Measurements from ENCODE around the gene RTF1. TPM values are rescaled to one million over a fixed set of nuclear protein-coding genes. Genes with fewer than 3 reads are reported as not detected.
"Not testable (repeated sequence)": the region's sequence is repeated elsewhere in the genome, so short reads cannot be mapped to it uniquely, and the experiment has no call there.

The RTF1 gene
- total and polyA plus RNA-seq, 7 experiments from 2014 or later: 11.7 to 41.3 (median 36.2) TPM

- DNase-seq (peak in 1 of 9 donors; percentile 1), ATAC-seq (no peak)
- POLR2A ChIA-PET: interaction anchor here (0.5 to 1.2 kb wide), 5 partner anchors 10 to 523 kb away, joined by 3 to 10 read pairs (median 4); no protein-coding TSS in a partner anchor
- Histone ChIP-seq H3K4me1 (ENCODE audit: control insufficient read depth in 2 of 2, insufficient read depth in 2 of 2, low read length in 2 of 2) (peaks cover 6 to 16% of the 10 kb centered on the region in 2 donors), H3K9me3 (ENCODE audit: control insufficient read depth in 2 of 3, low read length in 3 of 3) (no peaks in the 10 kb centered on the region), H3K27ac (ENCODE audit: low read depth, low read length) (peak overlapping the region; percentile 81), H3K27me3 (ENCODE audit: control insufficient read depth in 2 of 2, insufficient read depth in 2 of 2, low read length in 2 of 2) (no peaks in the 10 kb centered on the region), H3K4me3 (ENCODE audit: low read length) (peak overlapping the region; percentile 98), H3K36me3 (ENCODE audit: control insufficient read depth in 2 of 3, insufficient read depth in 3 of 3, low read length in 3 of 3) (peaks cover 0 to 6% (median 0%) of the 10 kb centered on the region in 3 experiments)
- intact Hi-C loops (cut with micrococcal nuclease): loop anchor here (1.0 to 5.0 kb wide), 9 partner anchors 14 to 724 kb away; partner anchors contain the start of genes NUSAP1 (in 2 of the 2), OIP5 (in 2 of the 2), ITPKA (in 1 of the 2) and MGA (in 1 of the 2)
- no peaks in the 10 kb centered on the region for H3K27me3 Mint-ChIP-seq
- peaks cover 0 to 7% (median 0%) of the 10 kb centered on the region in 5 donors for H3K36me3 Mint-ChIP-seq
- H3K4me1 Mint-ChIP-seq: peaks cover 34 to 49% (median 43%) of the 10 kb centered on the region in 7 donors
- peak overlapping the region; percentile 86 to 96 (median 95) for H3K4me3 Mint-ChIP-seq
- CTCF ChIA-PET: no interaction called here
- peak overlapping the region; percentile 74 to 98 (median 93) for H3K27ac Mint-ChIP-seq
- peaks cover 0 to 2% (median 0%) of the 10 kb centered on the region in 11 donors for H3K9me3 Mint-ChIP-seq
Observed at GRCh38 chr15:41416128-41416741, 660 bp upstream of the RTF1 start.

- Histone ChIP-seq H3K36me3 (ENCODE audit: control insufficient read depth in 2 of 3, insufficient read depth in 3 of 3, low read length in 3 of 3) (peaks cover 0 to 6% (median 0%) of the 10 kb centered on the region in 3 experiments), H3K4me3 (ENCODE audit: low read length) (peak overlapping the region; percentile 98), H3K4me1 (ENCODE audit: control insufficient read depth in 2 of 2, insufficient read depth in 2 of 2, low read length in 2 of 2) (peaks cover 6 to 16% of the 10 kb centered on the region in 2 donors), H3K27ac (ENCODE audit: low read depth, low read length) (peak overlapping the region; percentile 81), H3K27me3 (ENCODE audit: control insufficient read depth in 2 of 2, insufficient read depth in 2 of 2, low read length in 2 of 2) (no peaks in the 10 kb centered on the region), H3K9me3 (ENCODE audit: control insufficient read depth in 2 of 3, low read length in 3 of 3) (no peaks in the 10 kb centered on the region)
- intact Hi-C loops (cut with micrococcal nuclease): loop anchor here (1.0 to 5.0 kb wide), 10 partner anchors 15 to 725 kb away; partner anchors contain the start of genes RPAP1 (in 2 of the 2), CHP1 (in 1 of the 2), ITPKA (in 1 of the 2) and MGA (in 1 of the 2)
- Mint-ChIP-seq H3K27ac (peak overlapping the region; percentile 65 to 97 (median 87)), H3K4me3 (peak overlapping the region; percentile 86 to 96 (median 94)), H3K9me3 (peaks cover 0 to 2% (median 0%) of the 10 kb centered on the region in 11 donors), H3K4me1 (peaks cover 34 to 59% (median 47%) of the 10 kb centered on the region in 7 donors), H3K27me3 (no peaks in the 10 kb centered on the region), H3K36me3 (peaks cover 0 to 7% (median 0%) of the 10 kb centered on the region in 5 donors)
- no peak for ATAC-seq
- ChIA-PET CTCF (no interaction called here), POLR2A (interaction anchor here (0.9 to 1.1 kb wide), 3 partner anchors 16 to 522 kb away, joined by 3 read pairs; partner anchors contain the start of gene NDUFAF1)
- peak in 2 of 9 donors; percentile 13 to 61 for DNase-seq
Observed at GRCh38 chr15:41417418-41418195, 712 bp downstream of the RTF1 start.

GRCh38 chr15:41423979-41424659 is 7.2 kb downstream of the RTF1 start:
- H3K4me1 Mint-ChIP-seq: peaks cover 23 to 52% (median 36%) of the 10 kb centered on the region in 7 donors
- intact Hi-C loops (cut with micrococcal nuclease): no loop called here
- Histone ChIP-seq H3K27ac (ENCODE audit: low read depth, low read length) (no peak overlapping the region), H3K4me3 (ENCODE audit: low read length) (no peak overlapping the region), H3K36me3 (ENCODE audit: control insufficient read depth in 2 of 3, insufficient read depth in 3 of 3, low read length in 3 of 3) (no peaks in the 10 kb centered on the region), H3K4me1 (ENCODE audit: control insufficient read depth in 2 of 2, insufficient read depth in 2 of 2, low read length in 2 of 2) (peaks cover 0 to 7% of the 10 kb centered on the region in 2 donors), H3K27me3 (ENCODE audit: control insufficient read depth in 2 of 2, insufficient read depth in 2 of 2, low read length in 2 of 2) (no peaks in the 10 kb centered on the region), H3K9me3 (ENCODE audit: control insufficient read depth in 2 of 3, low read length in 3 of 3) (no peaks in the 10 kb centered on the region)
- peaks cover 0 to 2% (median 0%) of the 10 kb centered on the region in 11 donors for H3K9me3 Mint-ChIP-seq
- DNase-seq (no peak), ATAC-seq (peak; percentile 14)
- peak overlapping the region in 3 of 9 donors; percentile 3 to 96 (median 49) for H3K27ac Mint-ChIP-seq
- peaks cover 0 to 14% (median 9%) of the 10 kb centered on the region in 5 donors for H3K36me3 Mint-ChIP-seq
- H3K4me3 Mint-ChIP-seq: peak overlapping the region in 3 of 10 donors; percentile 4 to 76 (median 5)
- ChIA-PET CTCF (no interaction called here), POLR2A (no interaction called here)
- H3K27me3 Mint-ChIP-seq: no peaks in the 10 kb centered on the region

DNA sequence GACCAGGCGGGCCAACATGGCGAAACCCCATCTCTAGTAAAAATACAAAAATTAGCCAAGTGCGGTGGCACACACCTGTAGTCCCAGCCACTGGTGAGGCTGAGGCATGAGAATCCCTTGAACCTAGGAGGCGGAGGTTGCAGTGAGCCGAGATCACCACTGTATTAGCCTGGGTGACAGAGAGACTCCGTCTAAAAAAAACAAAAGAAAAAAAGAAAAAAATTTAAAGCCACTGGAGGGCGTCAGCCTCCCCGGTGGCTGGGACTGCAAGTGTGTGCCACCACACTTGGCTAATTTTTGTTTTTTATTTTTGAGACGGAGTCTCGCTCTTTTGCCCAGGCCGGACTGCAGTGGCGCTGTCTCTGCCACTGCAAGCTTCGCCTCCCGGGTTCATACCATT is 7.9 kb downstream of the RTF1 start:
- H3K36me3 ChIP-seq (ENCODE audit: control insufficient read depth in 2 of 3, insufficient read depth in 3 of 3, low read length in 3 of 3): no peaks in the 10 kb centered on the region
- ATAC-seq (no peak), DNase-seq (no peak)
- H3K9me3 ChIP-seq (ENCODE audit: control insufficient read depth in 2 of 3, low read length in 3 of 3): no peaks in the 10 kb centered on the region
- peaks cover 0 to 7% of the 10 kb centered on the region in 2 donors for H3K4me1 ChIP-seq (ENCODE audit: control insufficient read depth in 2 of 2, insufficient read depth in 2 of 2, low read length in 2 of 2)
- no peaks in the 10 kb centered on the region for H3K27me3 ChIP-seq (ENCODE audit: control insufficient read depth in 2 of 2, insufficient read depth in 2 of 2, low read length in 2 of 2)
- Mint-ChIP-seq H3K27me3 (no peaks in the 10 kb centered on the region), H3K4me3 (peak overlapping the region in 1 of 10 donors; percentile 76), H3K27ac (peak overlapping the region in 1 of 9 donors; percentile 96), H3K36me3 (peaks cover 0 to 14% (median 14%) of the 10 kb centered on the region in 5 donors), H3K9me3 (peaks cover 0 to 2% (median 0%) of the 10 kb centered on the region in 11 donors), H3K4me1 (peaks cover 26 to 53% (median 38%) of the 10 kb centered on the region in 7 donors)
- ChIA-PET CTCF (no interaction called here), POLR2A (no interaction called here)
- no peak overlapping the region for H3K27ac ChIP-seq (ENCODE audit: low read depth, low read length)
- no peak overlapping the region for H3K4me3 ChIP-seq (ENCODE audit: low read length)
- intact Hi-C loops (cut with micrococcal nuclease): no loop called here

DNA sequence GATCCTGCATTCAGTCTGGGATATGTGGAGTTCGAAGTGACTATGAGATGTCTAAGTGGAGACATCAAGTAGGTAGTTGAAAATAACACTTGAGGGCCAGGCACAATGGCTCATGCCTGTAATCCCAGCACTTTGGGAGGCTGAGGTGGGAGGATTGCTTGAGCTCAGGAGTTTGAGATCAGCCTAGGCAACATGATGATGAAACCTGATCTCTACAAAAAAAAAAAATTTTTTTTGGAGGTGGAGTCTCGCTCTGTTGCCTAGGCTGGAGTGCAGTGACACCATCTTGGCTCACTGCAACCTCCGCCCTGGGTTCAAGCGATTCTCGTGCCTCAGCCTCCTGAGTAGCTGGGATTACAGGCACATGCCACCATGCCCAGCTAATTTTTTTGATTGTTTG is 9.0 kb downstream of the RTF1 start:
- H3K4me3 Mint-ChIP-seq; intact Hi-C loops (cut with micrococcal nuclease); DNase-seq; H3K9me3 ChIP-seq (ENCODE audit: control insufficient read depth in 2 of 3, low read length in 3 of 3); H3K27me3 Mint-ChIP-seq; ATAC-seq; H3K4me1 ChIP-seq (ENCODE audit: control insufficient read depth in 2 of 2, insufficient read depth in 2 of 2, low read length in 2 of 2); H3K36me3 ChIP-seq (ENCODE audit: control insufficient read depth in 2 of 3, insufficient read depth in 3 of 3, low read length in 3 of 3); H3K27ac ChIP-seq (ENCODE audit: low read depth, low read length); H3K4me3 ChIP-seq (ENCODE audit: low read length); H3K9me3 Mint-ChIP-seq; H3K27me3 ChIP-seq (ENCODE audit: control insufficient read depth in 2 of 2, insufficient read depth in 2 of 2, low read length in 2 of 2); CTCF ChIA-PET: not testable (repeated sequence)
- Mint-ChIP-seq H3K36me3 (peaks cover 0 to 15% (median 12%) of the 10 kb centered on the region in 5 donors), H3K4me1 (peaks cover 26 to 43% (median 33%) of the 10 kb centered on the region in 7 donors), H3K27ac (peak overlapping the region in 3 of 9 donors; percentile 0 to 74 (median 25))
- POLR2A ChIA-PET: interaction anchor here (0.6 kb wide), 1 partner anchor 272 kb away, joined by 3 read pairs; no protein-coding TSS in a partner anchor

Measured in naive thymus-derived CD4-positive, alpha-beta T cell (primary cell).